ENCODE measurements around the gene AP1G2. TPM values are rescaled to one million over a fixed set of nuclear protein-coding genes. Genes with fewer than 3 reads are reported as not detected.
A peak's percentile ranks its signal among the peaks of the same experiment; 100 is the strongest.

The AP1G2 gene
- total and polyA plus RNA-seq, 2 of the 13 experiments (the other 11 are each of a cell fraction or from before 2014, with no cell fraction given), result 96.9 to 611 TPM

DNA sequence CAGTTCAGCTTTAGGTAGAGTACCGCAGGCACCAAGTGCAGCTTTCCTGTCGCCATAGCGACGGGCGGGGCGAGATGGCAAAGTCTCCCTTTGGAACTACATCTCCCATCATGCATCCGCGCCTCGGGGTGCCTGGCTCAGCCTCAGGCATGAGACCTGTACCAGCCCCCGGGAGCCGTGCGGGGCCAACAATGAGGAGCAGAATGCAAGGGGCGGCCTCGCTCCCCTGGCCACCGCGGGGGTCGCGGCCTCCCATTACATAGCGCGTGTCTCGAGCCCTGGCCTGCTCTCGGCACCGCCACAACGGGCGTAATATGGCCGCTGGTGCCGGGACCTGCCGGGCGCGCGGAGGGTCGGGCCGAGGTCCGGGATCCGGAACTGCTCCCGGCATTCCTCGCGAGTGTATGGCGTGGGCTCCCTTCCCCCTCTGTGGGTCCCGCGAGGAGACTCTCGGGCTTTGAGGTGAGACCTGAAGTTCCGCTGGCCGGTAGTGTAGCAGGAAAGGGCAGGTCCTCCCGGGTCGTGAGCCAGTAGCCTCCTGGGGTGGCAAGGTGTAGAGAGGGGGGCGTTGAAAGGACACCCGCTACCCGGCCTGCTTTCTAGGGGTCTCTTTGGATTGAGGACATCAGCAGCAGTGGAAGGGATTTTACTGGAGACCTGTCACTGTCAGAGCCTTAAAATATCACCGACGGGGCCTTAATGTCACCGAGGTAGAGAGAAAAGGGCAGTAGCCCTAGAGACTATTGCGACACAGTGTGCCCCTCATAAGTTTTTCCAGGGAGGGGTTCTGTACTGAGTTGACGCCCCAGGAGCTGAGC is 11.5 kb downstream of the AP1G2 start, which contains the start of gene THTPA (continued):
- TF ChIP-seq, protein P1, sequence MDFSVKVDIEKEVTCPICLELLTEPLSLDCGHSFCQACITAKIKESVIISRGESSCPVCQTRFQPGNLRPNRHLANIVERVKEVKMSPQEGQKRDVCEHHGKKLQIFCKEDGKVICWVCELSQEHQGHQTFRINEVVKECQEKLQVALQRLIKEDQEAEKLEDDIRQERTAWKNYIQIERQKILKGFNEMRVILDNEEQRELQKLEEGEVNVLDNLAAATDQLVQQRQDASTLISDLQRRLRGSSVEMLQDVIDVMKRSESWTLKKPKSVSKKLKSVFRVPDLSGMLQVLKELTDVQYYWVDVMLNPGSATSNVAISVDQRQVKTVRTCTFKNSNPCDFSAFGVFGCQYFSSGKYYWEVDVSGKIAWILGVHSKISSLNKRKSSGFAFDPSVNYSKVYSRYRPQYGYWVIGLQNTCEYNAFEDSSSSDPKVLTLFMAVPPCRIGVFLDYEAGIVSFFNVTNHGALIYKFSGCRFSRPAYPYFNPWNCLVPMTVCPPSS (IDR thresholded peaks at IDR 0.05), result no peak
- TF ChIP-seq CHCHD3 (CRISPR knock-in tag; IDR thresholded peaks at IDR 0.05), result peak; percentile 96
- TF ChIP-seq ZBTB44 (CRISPR knock-in tag; IDR thresholded peaks at IDR 0.05), result peak; percentile 93
- TF ChIP-seq RAD21 (CRISPR knock-in tag; IDR thresholded peaks at IDR 0.05), result peak; percentile 71
- peak; percentile 99 for TF ChIP-seq FIP1L1 (IDR thresholded peaks at IDR 0.05; ENCODE audit: borderline replicate concordance, insufficient read depth, low read depth, low read length)
- peak; percentile 100 for TF ChIP-seq ZNF713 (CRISPR knock-in tag; IDR thresholded peaks at IDR 0.05)
- peak; percentile 98 for TF ChIP-seq EED (CRISPR knock-in tag; IDR thresholded peaks at IDR 0.05)
- peak; percentile 82 for TF ChIP-seq MED8 (CRISPR knock-in tag; IDR thresholded peaks at IDR 0.05; ENCODE audit: insufficient replicate concordance)
- TF ChIP-seq CC2D1A (CRISPR knock-in tag; IDR thresholded peaks at IDR 0.05), result 0 out of 2 replicates have a peak, but pooled peaks have one; percentile 91
- no peak for TF ChIP-seq ZNF382 (CRISPR knock-in tag; IDR thresholded peaks at IDR 0.05; ENCODE audit: borderline replicate concordance)
- peak; percentile 29; the same call in 1 of the 2 replicates for TF ChIP-seq ZNF235 (CRISPR knock-in tag; IDR thresholded peaks at IDR 0.05; ENCODE audit: borderline replicate concordance)
- peak; percentile 99; the same call in 1 of the 2 replicates for TF ChIP-seq ZNF44 (CRISPR knock-in tag; IDR thresholded peaks at IDR 0.05)
- TF ChIP-seq RARG (CRISPR knock-in tag; IDR thresholded peaks at IDR 0.05; ENCODE audit: low read depth), result no peak
- TF ChIP-seq, protein P2, sequence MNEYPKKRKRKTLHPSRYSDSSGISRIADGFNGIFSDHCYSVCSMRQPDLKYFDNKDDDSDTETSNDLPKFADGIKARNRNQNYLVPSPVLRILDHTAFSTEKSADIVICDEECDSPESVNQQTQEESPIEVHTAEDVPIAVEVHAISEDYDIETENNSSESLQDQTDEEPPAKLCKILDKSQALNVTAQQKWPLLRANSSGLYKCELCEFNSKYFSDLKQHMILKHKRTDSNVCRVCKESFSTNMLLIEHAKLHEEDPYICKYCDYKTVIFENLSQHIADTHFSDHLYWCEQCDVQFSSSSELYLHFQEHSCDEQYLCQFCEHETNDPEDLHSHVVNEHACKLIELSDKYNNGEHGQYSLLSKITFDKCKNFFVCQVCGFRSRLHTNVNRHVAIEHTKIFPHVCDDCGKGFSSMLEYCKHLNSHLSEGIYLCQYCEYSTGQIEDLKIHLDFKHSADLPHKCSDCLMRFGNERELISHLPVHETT (CRISPR knock-in tag; conservative IDR thresholded peaks at IDR 0.05), result peak; percentile 98
- TF ChIP-seq KDM3A (CRISPR knock-in tag; IDR thresholded peaks at IDR 0.05; ENCODE audit: low read depth), result peak; percentile 100
- TF ChIP-seq, protein P3, sequence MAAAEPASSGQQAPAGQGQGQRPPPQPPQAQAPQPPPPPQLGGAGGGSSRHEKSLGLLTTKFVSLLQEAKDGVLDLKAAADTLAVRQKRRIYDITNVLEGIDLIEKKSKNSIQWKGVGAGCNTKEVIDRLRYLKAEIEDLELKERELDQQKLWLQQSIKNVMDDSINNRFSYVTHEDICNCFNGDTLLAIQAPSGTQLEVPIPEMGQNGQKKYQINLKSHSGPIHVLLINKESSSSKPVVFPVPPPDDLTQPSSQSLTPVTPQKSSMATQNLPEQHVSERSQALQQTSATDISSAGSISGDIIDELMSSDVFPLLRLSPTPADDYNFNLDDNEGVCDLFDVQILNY (CRISPR knock-in tag; conservative IDR thresholded peaks at IDR 0.05), result peak; percentile 84; the same call in 1 of the 2 replicates
- TF ChIP-seq TFDP2 (CRISPR knock-in tag; IDR thresholded peaks at IDR 0.05), result peak; percentile 92
- no peak for TF ChIP-seq ZNF468 (CRISPR knock-in tag; IDR thresholded peaks at IDR 0.05)
- TF ChIP-seq ZNF556 (CRISPR knock-in tag; IDR thresholded peaks at IDR 0.05; ENCODE audit: borderline replicate concordance), result peak; percentile 98
- TF ChIP-seq TEAD3 (CRISPR knock-in tag; optimal IDR thresholded peaks at IDR 0.05; ENCODE audit: borderline replicate concordance), result peak; percentile 89
- TF ChIP-seq HOXA9 (CRISPR knock-in tag; IDR thresholded peaks at IDR 0.05; ENCODE audit: borderline replicate concordance), result no peak
- TF ChIP-seq KAT7 (CRISPR knock-in tag; IDR thresholded peaks at IDR 0.05; ENCODE audit: borderline replicate concordance), result peak; percentile 98
- TF ChIP-seq HNRNPH1 (optimal IDR thresholded peaks at IDR 0.05; ENCODE audit: low read depth, low read length), result no peak
- TF ChIP-seq ESRRA (CRISPR knock-in tag; IDR thresholded peaks at IDR 0.05; ENCODE audit: low read depth), result peak; percentile 96
